ENCODE results near the gene HOXD12. TPM values are rescaled to one million over a fixed set of nuclear protein-coding genes. Genes with fewer than 3 reads are reported as not detected.

Gene HOXD12
- total and polyA plus RNA-seq, 12 donors: not detected

Small RNAs within 50 kb of the gene (microRNA-seq; reads per million reads assigned to microRNA genes)
- 859 to 2,644 reads per million in 2 donors for gene MIR10B

Other genes starting within 250 kb of the HOXD12 start
- 10 to 100 TPM; 23.3 to 51.3 (median 33.5) TPM for gene LNPK, start 97.5 kb upstream of the HOXD12 start, total RNA-seq
- gene LNPK, start 97.5 kb upstream of the HOXD12 start, polyA plus RNA-seq: 1 to 10 TPM; 4.9 to 5.1 TPM
- not detected for gene EVX2, start 15.8 kb upstream of the HOXD12 start, total RNA-seq
- gene EVX2, start 15.8 kb upstream of the HOXD12 start, polyA plus RNA-seq: not detected
- gene HOXD13, start 7.1 kb upstream of the HOXD12 start, total RNA-seq: not detected
- not detected for gene HOXD13, start 7.1 kb upstream of the HOXD12 start, polyA plus RNA-seq
- not detected for gene HOXD11, start 7.5 kb downstream of the HOXD12 start, total RNA-seq
- not detected for gene HOXD11, start 7.5 kb downstream of the HOXD12 start, polyA plus RNA-seq
- gene HOXD10, start 17.0 kb downstream of the HOXD12 start, total RNA-seq: not detected
- not detected for gene HOXD10, start 17.0 kb downstream of the HOXD12 start, polyA plus RNA-seq
- gene HOXD9, start 22.9 kb downstream of the HOXD12 start, total RNA-seq: under 1 TPM in 2 of 10 donors, not detected in 8; 0.15 to 0.29 TPM
- gene HOXD9, start 22.9 kb downstream of the HOXD12 start, polyA plus RNA-seq: under 1 TPM; 0.16 to 0.29 TPM
- 1 to 10 TPM in 1 of 10 donors, under 1 TPM in 7, not detected in 2; 0.26 to 1.5 (median 0.42) TPM for gene HOXD8, start 29.9 kb downstream of the HOXD12 start, total RNA-seq
- under 1 TPM; 0.35 to 0.59 TPM for gene HOXD8, start 29.9 kb downstream of the HOXD12 start, polyA plus RNA-seq
- gene HOXD4, start 51.8 kb downstream of the HOXD12 start, total RNA-seq: under 1 TPM in 8 of 10 donors, not detected in 2; 0.21 to 0.69 (median 0.40) TPM
- 1 to 10 TPM in 1 of 2 donors, under 1 TPM in 1; 0.13 to 1.6 TPM for gene HOXD4, start 51.8 kb downstream of the HOXD12 start, polyA plus RNA-seq
- 1 to 10 TPM in 1 of 10 donors, under 1 TPM in 4, not detected in 5; 0.17 to 1.1 (median 0.28) TPM for gene HOXD3, start 57.5 kb downstream of the HOXD12 start, total RNA-seq
- gene HOXD3, start 57.5 kb downstream of the HOXD12 start, polyA plus RNA-seq: under 1 TPM; 0.10 to 0.15 TPM
- gene HOXD1, start 88.9 kb downstream of the HOXD12 start, total RNA-seq: under 1 TPM in 2 of 10 donors, not detected in 8; 0.19 to 0.23 TPM
- gene HOXD1, start 88.9 kb downstream of the HOXD12 start, polyA plus RNA-seq: under 1 TPM; 0.03 to 0.15 TPM
- 10 to 100 TPM; 37.3 to 55.8 (median 46.8) TPM for gene MTX2, start 169.6 kb downstream of the HOXD12 start, total RNA-seq
- 10 to 100 TPM; 57.0 to 65.2 TPM for gene MTX2, start 169.6 kb downstream of the HOXD12 start, polyA plus RNA-seq

Data from heart right ventricle (tissue), 12 donors.